ENCODE data around the gene LINC01488. TPM values are rescaled to one million over a fixed set of nuclear protein-coding genes. Genes with fewer than 3 reads are reported as not detected.

LINC01488 gene
- total RNA-seq, 1 experiment from 2014 or later, result not detected

- intact Hi-C loops (cut with micrococcal nuclease; ENCODE audit: unreplicated experiment), result no loop called here
- no peak overlapping the region for H3K27ac ChIP-seq
- no peak overlapping the region for H2AFZ ChIP-seq
- TF ChIP-seq CTCF (conservative IDR thresholded peaks at IDR 0.05), result no peak
- TF ChIP-seq EZH2 (IDR thresholded peaks at IDR 0.05; ENCODE audit: low read depth), result no peak
- no peaks in the 10 kb centered on the region for H3K9me2 ChIP-seq (ENCODE audit: insufficient read depth)
- H3K79me2 ChIP-seq (ENCODE audit: low read depth), result no peaks in the 10 kb centered on the region
- no peak overlapping the region; the same call in 1 of the 2 replicates for H3K4me3 ChIP-seq
- DNase-seq, result peak; percentile 55 to 59
- H3K4me1 ChIP-seq (replicated peaks; ENCODE audit: insufficient read depth), result peaks cover 34% of the 10 kb centered on the region
- no peaks in the 10 kb centered on the region for H4K20me1 ChIP-seq (ENCODE audit: insufficient read depth)
- peaks cover 16% of the 10 kb centered on the region; the same call in 1 of the 2 replicates for H3F3A ChIP-seq (ENCODE audit: insufficient read depth, low read depth)
- POLR2A ChIA-PET (ENCODE audit: unreplicated experiment), result interaction anchor here (0.5 kb wide), 1 partner anchor 152 kb away, joined by 3 read pairs; no protein-coding TSS in a partner anchor
- no peaks in the 10 kb centered on the region for H3K9me3 ChIP-seq (ENCODE audit: insufficient read depth, low read depth)
- H3K27me3 ChIP-seq (ENCODE audit: insufficient read depth, low read depth), result no peaks in the 10 kb centered on the region
- H3K36me3 ChIP-seq (ENCODE audit: low read depth), result no peaks in the 10 kb centered on the region
- no TSS peak for BruUV-seq (replicated peaks)
- CTCF ChIA-PET, result no interaction called here
- H3K4me2 ChIP-seq, result peak overlapping the region; percentile 60
Observed at GRCh38 chr11:69449320-69450063, 32.0 kb upstream of the LINC01488 start.

- TF ChIP-seq CTCF (conservative IDR thresholded peaks at IDR 0.05), result no peak
- Histone ChIP-seq H3K4me1 (replicated peaks; ENCODE audit: insufficient read depth) (peaks cover 28% of the 10 kb centered on the region), H2AFZ (no peak overlapping the region), H3K9me2 (ENCODE audit: insufficient read depth) (no peaks in the 10 kb centered on the region), H3K36me3 (ENCODE audit: low read depth) (no peaks in the 10 kb centered on the region), H3K27me3 (ENCODE audit: insufficient read depth, low read depth) (no peaks in the 10 kb centered on the region), H3K4me2 (peak overlapping the region; percentile 60), H3F3A (ENCODE audit: insufficient read depth, low read depth) (peaks cover 16% of the 10 kb centered on the region; the same call in 1 of the 2 replicates), H3K27ac (no peak overlapping the region), H3K4me3 (no peak overlapping the region; the same call in 1 of the 2 replicates), H3K79me2 (ENCODE audit: low read depth) (no peaks in the 10 kb centered on the region), H4K20me1 (ENCODE audit: insufficient read depth) (no peaks in the 10 kb centered on the region), H3K9me3 (ENCODE audit: insufficient read depth, low read depth) (no peaks in the 10 kb centered on the region)
- CTCF ChIA-PET, result no interaction called here
- DNase-seq, result no peak
- intact Hi-C loops (cut with micrococcal nuclease; ENCODE audit: unreplicated experiment), result no loop called here
- BruUV-seq (replicated peaks), result no TSS peak
- POLR2A ChIA-PET (ENCODE audit: unreplicated experiment), result interaction anchor here (0.5 kb wide), 1 partner anchor 152 kb away, joined by 3 read pairs; no protein-coding TSS in a partner anchor
Observed at GRCh38 chr11:69450064-69450856, 31.2 kb upstream of the LINC01488 start.

- H4K20me1 ChIP-seq (ENCODE audit: insufficient read depth), result no peaks in the 10 kb centered on the region
- H3K9me2 ChIP-seq (ENCODE audit: insufficient read depth), result no peaks in the 10 kb centered on the region
- DNase-seq, result no peak
- no peak overlapping the region for H3K27ac ChIP-seq
- BruUV-seq (replicated peaks), result no TSS peak
- peaks cover 16% of the 10 kb centered on the region; the same call in 1 of the 2 replicates for H3F3A ChIP-seq (ENCODE audit: insufficient read depth, low read depth)
- H2AFZ ChIP-seq, result no peak overlapping the region
- H3K4me1 ChIP-seq (replicated peaks; ENCODE audit: insufficient read depth), result peaks cover 25% of the 10 kb centered on the region
- H3K27me3 ChIP-seq (ENCODE audit: insufficient read depth, low read depth), result no peaks in the 10 kb centered on the region
- H3K4me3 ChIP-seq, result no peak overlapping the region
- H3K79me2 ChIP-seq (ENCODE audit: low read depth), result no peaks in the 10 kb centered on the region
- intact Hi-C loops (cut with micrococcal nuclease; ENCODE audit: unreplicated experiment), result no loop called here
- TF ChIP-seq CTCF (conservative IDR thresholded peaks at IDR 0.05), result no peak
- no peak for TF ChIP-seq EZH2 (IDR thresholded peaks at IDR 0.05; ENCODE audit: low read depth)
- H3K4me2 ChIP-seq, result no peak overlapping the region
- CTCF ChIA-PET, result no interaction called here
- no peaks in the 10 kb centered on the region for H3K36me3 ChIP-seq (ENCODE audit: low read depth)
- no peaks in the 10 kb centered on the region for H3K9me3 ChIP-seq (ENCODE audit: insufficient read depth, low read depth)
- POLR2A ChIA-PET (ENCODE audit: unreplicated experiment), result no interaction called here
Observed at GRCh38 chr11:69450857-69451220, 30.6 kb upstream of the LINC01488 start.

Data from PC-9 (cell line).